ENCODE measurements around the gene RPAIN. TPM values are rescaled to one million over a fixed set of nuclear protein-coding genes. Genes with fewer than 3 reads are reported as not detected.

The RPAIN gene
- total RNA-seq, 4 donors from 2014 or later, result 22.7 to 46.9 (median 43.8) TPM

DNA sequence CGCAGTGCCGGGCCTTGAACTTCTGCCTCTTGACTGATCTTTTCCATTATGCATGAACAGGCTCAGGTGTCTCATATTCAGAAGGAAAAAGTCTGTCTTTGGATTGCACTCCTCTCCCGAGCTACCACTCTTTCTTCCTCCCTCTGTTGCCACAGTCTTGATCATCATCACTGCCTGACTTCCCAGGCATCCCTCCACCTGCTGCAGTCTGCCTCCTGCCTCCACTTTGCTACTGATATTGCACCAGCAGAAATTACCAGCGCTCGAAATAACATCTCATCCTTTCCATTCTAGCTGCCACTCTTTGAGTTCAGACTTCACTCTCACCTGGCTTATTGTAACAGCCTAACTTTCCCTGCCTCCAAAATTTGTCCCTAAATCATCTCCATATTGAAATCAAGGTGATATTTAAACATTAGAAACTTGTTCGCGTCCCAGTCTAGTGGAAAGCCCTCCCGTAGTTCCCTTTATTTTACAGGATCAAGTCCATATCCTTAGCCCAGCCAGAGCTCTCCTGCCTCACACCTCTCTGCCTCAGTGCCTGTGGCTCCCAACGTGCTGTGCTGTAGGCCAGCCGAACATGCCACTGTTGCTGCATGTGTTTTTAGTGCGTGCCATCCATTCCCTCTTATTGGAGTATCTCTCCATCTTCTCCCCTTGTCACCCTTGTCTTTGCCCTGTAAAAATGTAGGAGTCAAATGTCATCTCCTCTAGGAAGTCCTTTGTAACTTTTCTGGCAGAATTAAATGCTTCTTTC lies 40.5 kb upstream of the RPAIN start:
- Histone ChIP-seq H3K27me3 (no peaks in the 10 kb centered on the region), H3K9me3 (no peaks in the 10 kb centered on the region), H3K4me3 (no peak overlapping the region), H3K36me3 (peaks cover 0 to 100% of the 10 kb centered on the region in 2 donors), H3K4me1 (no peaks in the 10 kb centered on the region), H3K27ac (no peak overlapping the region)
- ATAC-seq, result no peak
- 91% methylated on average over 11 of the region's 11 CpGs for WGBS, 2 donors (ENCODE audit: low coverage in 1 of 2)
- TF ChIP-seq POLR2AphosphoS5 (IDR thresholded peaks at IDR 0.05) (no peak), POLR2A (IDR thresholded peaks at IDR 0.05) (no peak), CTCF (IDR thresholded peaks at IDR 0.05) (no peak), EP300 (IDR thresholded peaks at IDR 0.05) (no peak)

- no peak for ATAC-seq
- no peak overlapping the region for H3K27ac ChIP-seq
- no peak for TF ChIP-seq POLR2A (IDR thresholded peaks at IDR 0.05)
- TF ChIP-seq CTCF (IDR thresholded peaks at IDR 0.05), result no peak
- no peak for TF ChIP-seq POLR2AphosphoS5 (IDR thresholded peaks at IDR 0.05)
- H3K4me3 ChIP-seq, result no peak overlapping the region
- H3K27me3 ChIP-seq, result no peaks in the 10 kb centered on the region
- WGBS, 2 donors (ENCODE audit: low coverage in 1 of 2), result 59 to 61% methylated on average over 5 to 7 of the region's 7 CpGs
- H3K9me3 ChIP-seq, result no peaks in the 10 kb centered on the region
- H3K4me1 ChIP-seq, result no peaks in the 10 kb centered on the region
- peaks cover 0 to 100% of the 10 kb centered on the region in 2 donors for H3K36me3 ChIP-seq
These were observed 39.4 kb upstream of the RPAIN start for GRCh38 chr17:5380491-5381135.

GRCh38 chr17:5381542-5381941 lies 38.4 kb upstream of the RPAIN start:
- WGBS, 2 donors (ENCODE audit: low coverage in 1 of 2), result 92 to 100% methylated on average over 2 to 4 of the region's 4 CpGs
- peak; percentile 19 for ATAC-seq
- Histone ChIP-seq H3K36me3 (peaks cover 0 to 100% of the 10 kb centered on the region in 2 donors), H3K27ac (no peak overlapping the region), H3K9me3 (no peaks in the 10 kb centered on the region), H3K4me1 (no peaks in the 10 kb centered on the region), H3K27me3 (no peaks in the 10 kb centered on the region), H3K4me3 (no peak overlapping the region)
- no peak for TF ChIP-seq POLR2A (IDR thresholded peaks at IDR 0.05)

GRCh38 chr17:5391678-5392077 lies 28.3 kb upstream of the RPAIN start:
- no peak for ATAC-seq
- Histone ChIP-seq H3K27ac (no peak overlapping the region), H3K36me3 (peaks cover 0 to 99% of the 10 kb centered on the region in 2 donors), H3K4me3 (no peak overlapping the region), H3K4me1 (no peaks in the 10 kb centered on the region), H3K9me3 (no peaks in the 10 kb centered on the region), H3K27me3 (no peaks in the 10 kb centered on the region)
- 77 to 93% methylated on average over 3 to 5 of the region's 5 CpGs for WGBS, 2 donors (ENCODE audit: low coverage in 1 of 2)
- no peak for TF ChIP-seq EP300 (IDR thresholded peaks at IDR 0.05)
- no peak for TF ChIP-seq POLR2AphosphoS5 (IDR thresholded peaks at IDR 0.05)
- TF ChIP-seq CTCF (IDR thresholded peaks at IDR 0.05), result no peak
- no peak for TF ChIP-seq POLR2A (IDR thresholded peaks at IDR 0.05)

- WGBS, 2 donors (ENCODE audit: low coverage in 1 of 2), result 91 to 94% methylated on average over 1 to 2 of the region's 2 CpGs
- ATAC-seq, result no peak
- H3K4me3 ChIP-seq, result no peak overlapping the region
- H3K9me3 ChIP-seq, result no peaks in the 10 kb centered on the region
- TF ChIP-seq EP300 (IDR thresholded peaks at IDR 0.05), result no peak
- TF ChIP-seq POLR2A (IDR thresholded peaks at IDR 0.05), result no peak
- TF ChIP-seq CTCF (IDR thresholded peaks at IDR 0.05), result no peak
- no peak for TF ChIP-seq POLR2AphosphoS5 (IDR thresholded peaks at IDR 0.05)
- no peak overlapping the region for H3K27ac ChIP-seq
- H3K27me3 ChIP-seq, result no peaks in the 10 kb centered on the region
- peaks cover 0 to 98% of the 10 kb centered on the region in 2 donors for H3K36me3 ChIP-seq
- no peaks in the 10 kb centered on the region for H3K4me1 ChIP-seq
These were observed 23.4 kb upstream of the RPAIN start for GRCh38 chr17:5396612-5397011.

Measured in gastroesophageal sphincter (tissue), 4 donors.